Esophagus squamous epithelium (tissue), 5 donors: ENCODE results near the gene PPP2R3B. TPM values are rescaled to one million over a fixed set of nuclear protein-coding genes. Genes with fewer than 3 reads are reported as not detected.
"Not testable (repeated sequence)": the region's sequence is repeated elsewhere in the genome, so short reads cannot be mapped to it uniquely, and the experiment has no call there.

Experiments
- DNase-seq: peaks from one replicate; lab custom pipeline; 2025; lab: John Stamatoyannopoulos, UW
- H3K27ac ChIP-seq, 4 donors: fragments of 200-600 bp; sonication (generic); one replicate each; pipeline ENCODE4 v1.5.1; 2016 to 2019; ENCODE audit warnings: mild to moderate bottlenecking in 1 of 4
- H3K27me3 ChIP-seq, 4 donors: fragments of 200-600 bp; sonication (generic); 1 replicate in 3 of 4; 2 replicates in 1 of 4; pipeline versions ENCODE4 v1.5.1 to v1.6.0; 2017 to 2021; ENCODE audit warnings: antibody characterized with exemption in 1 of 4
- H3K36me3 ChIP-seq, 3 donors: fragments of 200-600 bp; sonication (generic); one replicate each; pipeline ENCODE4 v1.5.1; 2016 to 2019
- H3K4me1 ChIP-seq, 3 donors: fragments of 200-600 bp; sonication (generic); one replicate each; pipeline ENCODE4 v1.5.1; 2017 to 2019
- H3K4me3 ChIP-seq, 4 donors: fragments of 200-600 bp; sonication (generic); 1 replicate in 3 of 4; 2 replicates in 1 of 4; pipeline ENCODE4 v1.5.1; 2016 to 2019; ENCODE audit warnings: mild to moderate bottlenecking in 2 of 4, moderate library complexity in 1 of 4
- H3K9me3 ChIP-seq, 3 donors: fragments of 200-600 bp; sonication (generic); one replicate each; pipeline ENCODE4 v1.5.1; 2016 to 2019
- CTCF ChIP-seq, 6 experiments: fragments of 450-650 bp in 4 of 6; fragments of 200-600 bp in 2 of 6; sonication (generic) in 2 of 6; IDR thresholded peaks; one replicate each; pipeline ENCODE4 v1.5.1; 2016 to 2019; ENCODE audit warnings: antibody characterized with exemption in 6 of 6, mild to moderate bottlenecking in 4 of 6, moderate library complexity in 4 of 6
- POLR2A ChIP-seq, 4 donors: fragments of 450-650 bp; IDR thresholded peaks; one replicate each; pipeline ENCODE4 v1.6.1; 2017; ENCODE audit warnings: antibody characterized with exemption in 4 of 4, mild to moderate bottlenecking in 4 of 4, moderate library complexity in 3 of 4
- WGBS, 2 donors: methylation state at CpG; one replicate each; pipeline ENCODE4 v1.1.5; 2018; 5-methylcytosine and 5-hydroxymethylcytosine counted together
- intact Hi-C: fragments of 100-400 bp; cut with DNase I; formaldehyde crosslinking; loops from one replicate; pipeline ENCODE4 v1.15.0; 2022
- total RNA-seq, 4 donors: library from RNA; depleted of rRNA; stranded (reverse); fragments of >200 nt; gene quantifications; one replicate each; pipeline ENCODE4 v1.1.0, GENCODE V29; 2016
- donor health status: DM: yes; HTN: yes; CAD: no.

Gene PPP2R3B
- total RNA-seq, 4 donors from 2014 or later = 7.9 to 26.1 (median 24.1) TPM

- H3K36me3 ChIP-seq = peaks cover 0 to 38% (median 0%) of the 10 kb centered on the region in 3 donors
- TF ChIP-seq POLR2A (IDR thresholded peaks at IDR 0.05) = no peak
- no peak for TF ChIP-seq CTCF (IDR thresholded peaks at IDR 0.05)
- H3K4me1 ChIP-seq = no peaks in the 10 kb centered on the region
- intact Hi-C loops = no loop called here
- DNase-seq = no peak
- H3K4me3 ChIP-seq = no peak overlapping the region
- 86 to 98% methylated on average over 11 to 24 of the region's 39 CpGs for WGBS, 2 donors
- no peaks in the 10 kb centered on the region for H3K27me3 ChIP-seq
- H3K9me3 ChIP-seq = no peaks in the 10 kb centered on the region
- H3K27ac ChIP-seq = no peak overlapping the region
These were observed 34.0 kb downstream of the PPP2R3B start for GRCh38 chrX:352582-353314.

- H3K4me3 ChIP-seq = no peak overlapping the region
- TF ChIP-seq CTCF (IDR thresholded peaks at IDR 0.05) = no peak
- no peak for TF ChIP-seq POLR2A (IDR thresholded peaks at IDR 0.05)
- peaks cover 0 to 42% (median 0%) of the 10 kb centered on the region in 3 donors for H3K36me3 ChIP-seq
- intact Hi-C loops = no loop called here
- no peaks in the 10 kb centered on the region for H3K27me3 ChIP-seq
- no peak for DNase-seq
- no peak overlapping the region for H3K27ac ChIP-seq
- H3K4me1 ChIP-seq = no peaks in the 10 kb centered on the region
- 91 to 98% methylated on average over 16 to 26 of the region's 27 CpGs for WGBS, 2 donors
- no peaks in the 10 kb centered on the region for H3K9me3 ChIP-seq
These were observed 34.5 kb downstream of the PPP2R3B start for GRCh38 chrX:352181-352580.

GRCh38 chrX:351736-352135, 35.0 kb downstream of the PPP2R3B start:
- Histone ChIP-seq H3K9me3 (no peaks in the 10 kb centered on the region), H3K27me3 (no peaks in the 10 kb centered on the region), H3K27ac (no peak overlapping the region), H3K36me3 (peaks cover 0 to 47% (median 0%) of the 10 kb centered on the region in 3 donors), H3K4me3 (no peak overlapping the region), H3K4me1 (no peaks in the 10 kb centered on the region)
- 83 to 93% methylated on average over 3 to 8 of the region's 10 CpGs for WGBS, 2 donors
- no peak for TF ChIP-seq POLR2A (IDR thresholded peaks at IDR 0.05)
- TF ChIP-seq CTCF (IDR thresholded peaks at IDR 0.05) = no peak
- no peak for DNase-seq
- intact Hi-C loops = no loop called here

- intact Hi-C loops = not testable (repeated sequence)
These were observed 35.4 kb downstream of the PPP2R3B start for GRCh38 chrX:351324-351641.

GRCh38 chrX:350534-351323, 36.0 kb downstream of the PPP2R3B start:
- TF ChIP-seq POLR2A (IDR thresholded peaks at IDR 0.05) (no peak), CTCF (IDR thresholded peaks at IDR 0.05) (no peak)
- Histone ChIP-seq H3K4me3 (no peak overlapping the region), H3K4me1 (no peaks in the 10 kb centered on the region), H3K36me3 (peaks cover 0 to 57% (median 0%) of the 10 kb centered on the region in 3 donors), H3K27ac (no peak overlapping the region), H3K9me3 (no peaks in the 10 kb centered on the region), H3K27me3 (no peaks in the 10 kb centered on the region)
- 92 to 98% methylated on average over 24 to 40 of the region's 61 CpGs for WGBS, 2 donors
- intact Hi-C loops = no loop called here
- no peak for DNase-seq

More at GRCh38 chrX:351324-351641, 35.4 kb downstream of the PPP2R3B start:
- DNase-seq, H3K9me3 ChIP-seq, H3K27me3 ChIP-seq, H3K4me1 ChIP-seq, H3K27ac ChIP-seq, H3K4me3 ChIP-seq: not testable (repeated sequence)
- H3K36me3 ChIP-seq = peaks cover 0 to 51% (median 0%) of the 10 kb centered on the region in 3 donors
- 85 to 89% methylated on average over 3 to 8 of the region's 13 CpGs for WGBS, 2 donors
